Hepatic stellate cell (primary cell): ENCODE measurements around the gene VEZF1.

Source experiments
- DNase-seq: peaks from one replicate; pipeline ENCODE4 v3.0.0; 2011; ENCODE audit warnings: low spot score

The VEZF1 gene

GRCh38 chr17:57987581-57988300, at the start of gene VEZF1:
VEZF1 (minus strand) TSS chr17:57988254; CDS start chr17:57988111, 143 bp downstream.
- DNase-seq: peak; percentile 75

DNA sequence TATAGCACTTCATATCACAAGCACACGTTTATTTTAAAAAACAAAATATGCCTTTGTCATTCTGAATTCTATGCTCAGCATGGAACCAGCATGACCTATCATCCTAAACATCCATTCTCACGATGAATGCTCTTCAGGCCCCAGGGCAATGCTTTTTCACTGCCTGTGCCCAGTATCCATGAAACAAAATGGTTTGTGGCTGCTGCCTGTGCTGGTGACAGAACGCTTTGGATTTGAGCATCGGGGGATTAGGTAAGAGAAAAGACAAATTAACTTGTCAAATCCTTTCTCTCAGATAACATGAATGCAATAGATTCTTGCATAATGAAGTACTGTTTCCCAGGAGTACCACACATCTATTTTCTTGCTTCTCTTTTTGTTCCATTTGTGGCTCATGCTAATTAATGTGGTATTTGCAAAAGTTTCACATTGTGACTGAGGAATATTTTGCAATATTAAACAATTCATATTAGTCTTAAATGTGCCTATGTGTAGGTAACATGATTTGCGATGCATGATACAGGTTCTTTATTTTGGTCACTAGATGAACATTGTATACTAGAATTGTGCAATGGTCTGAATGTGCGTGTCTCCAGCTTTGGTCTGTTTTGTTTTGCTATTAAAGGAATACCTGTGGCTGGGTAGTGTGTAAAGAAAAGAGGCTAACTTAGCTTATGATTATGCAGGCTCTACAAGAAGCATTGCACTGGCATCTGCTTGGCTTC, 44.8 kb upstream of the VEZF1 start:
- no peak for DNase-seq

GRCh38 chr17:58028578-58028977, 40.5 kb upstream of the VEZF1 start:
- DNase-seq: no peak

DNA sequence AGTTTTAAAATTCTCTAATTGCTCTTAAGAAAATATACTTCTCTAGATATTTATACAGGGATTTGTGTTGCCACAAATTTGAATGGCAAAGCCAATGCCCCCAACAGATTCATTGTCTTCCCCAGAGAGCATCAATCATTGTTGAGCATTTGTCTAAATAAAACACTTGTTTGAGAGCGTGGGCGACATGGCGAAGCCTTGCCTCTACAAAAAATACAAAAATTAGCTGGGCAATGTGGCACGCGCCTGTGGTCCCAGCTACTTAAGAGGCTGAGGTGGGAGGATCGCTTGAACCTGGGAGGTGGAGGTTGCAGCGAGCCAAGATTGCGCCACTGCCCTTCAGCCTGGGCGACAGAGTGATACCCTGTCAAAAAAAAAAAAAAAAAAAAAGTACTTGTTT, 32.3 kb upstream of the VEZF1 start:
- no peak for DNase-seq

DNA sequence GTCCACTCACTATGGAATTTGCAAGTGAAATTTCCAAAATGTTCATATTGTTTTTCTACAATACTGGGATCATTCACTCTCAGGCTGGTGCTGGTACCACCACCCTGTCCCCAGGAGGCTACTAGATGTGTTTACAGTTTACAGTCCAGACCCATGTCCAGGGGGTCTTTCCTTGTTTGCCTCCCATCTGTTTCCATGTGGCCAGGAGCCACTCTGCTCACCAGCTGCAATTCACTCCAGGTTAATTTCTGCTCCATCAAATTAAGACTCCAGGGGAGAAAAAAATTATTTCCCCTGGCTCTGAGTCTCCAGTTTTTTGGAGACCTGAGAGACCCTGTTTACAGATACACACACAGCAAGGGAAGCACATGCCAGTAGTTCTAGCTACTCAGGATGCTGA, 31.5 kb upstream of the VEZF1 start:
- no peak for DNase-seq

DNA sequence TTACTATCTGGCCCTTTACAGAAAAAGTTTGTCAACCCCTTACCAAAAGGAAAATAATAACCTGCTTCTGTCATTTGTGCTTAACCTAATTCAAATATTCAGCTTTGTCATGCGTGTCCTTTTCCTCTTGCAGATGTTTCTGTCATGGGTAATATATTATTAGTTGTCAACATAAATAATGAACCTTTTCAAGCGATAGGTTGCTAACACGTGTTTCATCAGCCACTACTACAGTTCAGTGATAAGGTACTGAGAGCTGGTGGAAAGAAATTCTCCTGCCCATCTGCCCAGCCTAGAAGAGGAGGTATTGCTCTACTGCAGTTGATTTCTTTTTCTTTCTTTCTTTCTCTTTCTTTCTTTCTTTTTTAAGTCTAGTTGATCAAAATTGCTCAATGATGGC, 31.0 kb upstream of the VEZF1 start:
- no peak for DNase-seq

DNA sequence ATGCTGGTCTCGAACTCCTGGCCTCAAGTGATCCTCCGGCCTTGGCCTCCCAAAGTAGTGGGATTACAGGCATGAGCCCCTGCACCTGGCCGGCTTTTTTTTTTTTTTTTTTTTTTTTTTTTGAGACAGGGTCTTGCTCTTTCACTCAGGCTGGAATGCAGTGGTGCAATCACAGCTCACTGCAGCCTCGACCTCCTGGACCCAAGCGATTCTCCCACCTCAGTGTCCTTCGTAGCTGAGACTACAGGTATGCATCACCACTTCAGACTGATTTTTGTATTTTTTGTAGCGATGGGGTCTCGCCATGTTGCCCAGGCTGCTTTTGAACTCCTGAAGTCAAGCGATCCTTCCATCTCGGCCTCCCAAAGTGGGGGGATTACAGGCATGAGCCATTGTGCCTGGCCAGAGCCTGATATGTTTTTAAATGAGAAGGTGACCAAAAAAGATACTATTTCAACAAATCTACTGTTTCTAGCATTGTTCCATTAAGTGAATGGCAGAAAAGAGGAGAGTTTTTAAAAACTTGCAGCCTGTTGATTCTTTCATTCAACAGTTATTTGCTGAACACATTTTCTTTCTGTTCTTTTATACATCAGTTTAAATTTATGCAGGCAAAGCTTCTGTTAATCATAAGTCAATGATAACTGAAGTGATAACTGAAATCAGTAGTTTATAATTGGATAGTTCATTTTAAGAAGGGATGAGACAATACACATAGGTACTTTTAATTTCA, 22.2 kb upstream of the VEZF1 start:
- DNase-seq: no peak

GRCh38 chr17:58007781-58008706, 20.0 kb upstream of the VEZF1 start:
- peak; percentile 18 for DNase-seq

DNA sequence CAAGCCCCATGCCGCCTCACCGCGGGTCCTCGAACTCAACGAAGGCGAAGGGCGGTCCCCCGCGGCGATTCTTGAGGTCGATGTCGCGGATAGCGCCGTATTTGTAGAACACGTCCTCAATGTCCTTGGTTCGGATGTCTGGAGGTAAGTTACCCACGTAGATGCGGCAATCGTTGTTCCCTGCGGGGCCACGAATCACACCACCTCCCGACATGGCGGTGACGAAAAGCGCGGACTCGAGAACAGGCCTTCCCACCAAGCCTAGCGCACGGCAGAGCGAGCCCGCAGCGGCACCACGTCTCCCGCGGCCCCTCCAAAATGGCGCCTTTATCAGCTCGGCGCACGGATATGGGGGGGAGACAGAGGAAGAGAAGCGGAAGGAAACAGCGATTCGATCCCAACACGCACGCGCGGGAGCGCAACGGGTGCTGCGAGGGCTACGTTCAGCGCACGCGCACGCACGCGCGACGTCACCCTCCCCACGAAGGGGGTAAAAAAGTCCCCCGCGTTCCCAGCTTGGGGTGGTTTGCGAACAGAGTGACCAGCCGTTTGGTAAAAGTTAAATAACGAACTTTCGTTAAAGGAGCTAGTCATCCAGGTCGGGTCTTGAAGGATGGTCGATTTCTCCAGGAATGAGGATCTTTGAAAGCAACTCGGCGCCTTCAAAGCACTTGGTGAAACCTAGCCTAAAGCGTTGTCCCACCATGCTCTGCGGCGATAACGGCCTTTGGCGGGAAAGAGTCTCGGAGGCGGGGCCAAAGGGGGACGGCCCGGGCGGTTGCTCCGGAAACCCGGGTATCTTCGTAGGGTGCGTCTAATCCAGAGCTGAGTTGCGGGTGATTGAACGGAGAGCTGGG, 19.1 kb upstream of the VEZF1 start, which contains the start of gene SRSF1:
Gene SRSF1, minus strand, starts transcription at position 323 of the 857 bp plus-strand sequence. Its CDS starts 109 bp downstream, at position 214.
- DNase-seq: peak; percentile 98

- DNase-seq: peak; percentile 63
Observed at GRCh38 chr17:58006560-58006923, 18.5 kb upstream of the VEZF1 start.

GRCh38 chr17:58005728-58006559, 17.9 kb upstream of the VEZF1 start:
- no peak for DNase-seq

- DNase-seq: no peak
Observed at GRCh38 chr17:58005031-58005727, 17.1 kb upstream of the VEZF1 start.

DNA sequence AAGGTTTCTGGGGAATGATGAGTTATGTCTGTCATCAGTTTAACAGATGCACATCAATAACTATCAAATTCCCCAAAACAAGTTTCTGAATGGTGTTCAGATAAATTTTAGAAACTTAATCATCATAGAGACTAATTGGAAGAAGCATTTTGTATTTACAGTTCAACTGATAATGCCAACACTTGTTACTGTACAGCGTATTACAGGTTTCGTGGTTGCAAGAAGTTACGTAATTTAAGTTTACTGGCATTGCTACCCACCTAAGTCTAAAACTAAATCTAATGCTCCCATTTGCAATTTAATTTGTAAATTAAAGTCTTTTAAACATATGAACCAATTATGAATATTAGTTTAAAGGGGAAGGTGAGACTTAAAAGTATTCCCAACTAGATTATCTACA, 16.0 kb upstream of the VEZF1 start:
- DNase-seq: no peak

DNA sequence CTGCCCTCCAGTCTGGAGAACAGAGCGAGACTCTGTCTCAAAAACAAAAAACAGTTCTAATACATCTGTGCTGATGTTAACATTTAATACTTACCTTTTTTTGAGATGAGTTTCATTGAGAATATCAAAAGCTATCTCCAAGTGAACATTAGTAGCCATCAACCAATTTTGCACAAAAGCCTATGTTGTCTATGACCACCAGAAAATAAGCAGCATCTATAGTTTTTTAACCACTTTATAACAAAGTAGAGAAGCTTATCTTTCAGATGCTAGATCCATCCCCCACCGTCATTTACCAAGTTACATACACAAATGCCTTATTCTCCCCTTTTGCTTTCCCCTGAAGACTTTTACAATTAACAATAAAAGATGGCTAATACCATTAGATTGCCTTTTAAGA, 14.9 kb upstream of the VEZF1 start:
- DNase-seq: no peak

DNA sequence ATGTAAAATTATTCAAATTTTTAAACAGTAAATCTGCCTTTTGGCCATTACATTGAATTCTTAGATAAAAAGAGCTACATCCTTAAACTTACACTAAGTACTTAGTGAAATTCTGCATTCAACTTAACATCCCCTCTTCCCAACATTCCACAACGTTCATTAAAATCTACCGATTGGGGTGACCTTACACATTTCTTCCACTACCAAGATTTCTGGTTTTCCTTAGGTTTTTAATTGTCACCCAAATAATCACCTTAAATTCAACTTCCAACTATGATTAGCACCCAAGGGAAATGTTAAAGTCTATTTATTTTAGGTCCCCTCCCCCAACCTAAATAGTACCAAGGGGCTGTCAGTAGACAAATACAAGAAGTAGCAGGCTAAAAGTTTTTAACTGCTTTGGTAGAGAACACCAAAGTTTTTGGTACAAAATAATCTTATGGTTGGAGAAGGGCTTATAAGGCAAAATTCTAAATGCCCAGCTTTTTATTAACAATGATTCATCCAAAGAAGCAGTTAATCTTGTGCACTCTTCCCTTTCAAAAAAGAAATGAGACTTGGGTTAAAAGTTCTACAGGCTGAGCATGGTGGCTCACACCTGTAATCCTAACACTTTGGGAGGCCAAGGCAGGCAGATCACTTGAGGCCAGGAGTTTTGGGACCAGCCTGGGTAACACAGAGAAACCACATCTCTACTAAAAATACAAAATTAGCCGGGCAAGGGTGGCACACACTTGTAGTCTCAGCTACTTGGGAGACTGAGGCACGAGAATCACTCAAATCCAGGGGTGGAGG, 14.3 kb upstream of the VEZF1 start:
- DNase-seq: no peak

DNA sequence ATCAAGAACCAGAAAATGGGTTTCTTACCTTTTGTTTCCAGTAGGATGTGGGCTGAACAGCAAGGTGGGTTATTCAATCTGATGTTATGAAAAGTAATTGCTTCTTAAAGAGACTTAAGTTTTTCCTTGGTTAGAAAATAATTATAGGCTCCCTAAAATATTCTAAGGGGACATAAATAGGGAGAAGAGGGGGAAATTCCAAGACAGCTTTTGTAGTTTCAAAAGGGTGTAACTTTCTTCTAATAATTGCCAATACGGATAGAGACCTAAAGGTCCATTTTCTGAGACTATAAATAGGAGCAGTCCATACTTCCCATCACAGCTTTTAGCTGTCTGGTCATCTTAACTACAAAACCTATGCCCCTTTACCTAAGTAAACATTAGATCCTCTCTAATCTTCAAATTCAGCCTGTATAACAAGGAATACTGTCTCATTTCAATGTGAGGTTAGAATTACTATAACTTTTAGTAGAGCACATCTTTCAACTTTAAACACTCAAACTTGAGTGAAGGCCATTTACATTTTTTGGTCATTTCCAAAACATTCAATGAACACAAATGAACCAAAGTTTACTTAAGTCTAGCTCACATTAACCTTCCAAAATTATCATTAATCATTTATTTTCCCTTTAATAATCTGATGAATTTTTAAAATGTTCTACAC, 13.5 kb upstream of the VEZF1 start:
- DNase-seq: no peak

- peak; percentile 27 for DNase-seq
Observed at GRCh38 chr17:57999496-58000017, 11.5 kb upstream of the VEZF1 start.
